ENCODE data around the gene CBX6.

DNA sequence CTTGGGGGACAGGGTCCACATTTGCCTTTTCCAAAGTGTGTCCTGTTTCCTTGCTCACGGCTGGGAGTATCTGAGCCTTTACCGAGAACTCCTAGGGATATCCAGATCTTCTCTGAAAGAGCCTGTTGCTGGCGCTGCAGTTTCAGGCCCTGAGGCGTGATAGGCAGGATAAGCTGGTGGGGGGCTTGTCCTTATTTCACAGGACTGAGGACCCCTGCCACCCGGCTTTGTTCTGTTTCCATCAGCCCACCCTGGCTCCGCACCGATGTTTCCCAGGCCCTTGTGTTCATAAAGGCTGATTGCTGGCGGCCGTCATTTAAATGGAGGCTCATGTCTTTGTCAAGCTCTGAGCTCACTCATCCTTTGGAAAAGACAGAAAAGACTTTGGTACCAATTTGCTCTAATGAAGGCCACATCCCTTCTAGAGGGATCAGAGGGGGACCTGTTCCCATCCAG lies 18.8 kb downstream of the CBX6 start:
- TF ChIP-seq ZNF610 (tag by site-specific recombination; IDR thresholded peaks at IDR 0.05; ENCODE audit: borderline replicate concordance), result no peak
- TF ChIP-seq ZNF580 (tag by site-specific recombination; IDR thresholded peaks at IDR 0.05), result no peak
- TF ChIP-seq KLF1 (tag by site-specific recombination; IDR thresholded peaks at IDR 0.05), result no peak
- TF ChIP-seq ZNF76 (tag by site-specific recombination; IDR thresholded peaks at IDR 0.05; ENCODE audit: borderline replicate concordance, low read depth), result no peak
- TF ChIP-seq GFI1B (tag by site-specific recombination; IDR thresholded peaks at IDR 0.05), result no peak
- no peak for TF ChIP-seq CTCF (tag by site-specific recombination; IDR thresholded peaks at IDR 0.05)

All from HEK293 (cell line).